Fibroblast of skin of right biceps (primary cell): Measurements from ENCODE around the gene PALLD.

Source experiments
- DNase-seq: peaks from one replicate; pipeline ENCODE4 v3.0.0-alpha.2; 2013

Gene PALLD

DNA sequence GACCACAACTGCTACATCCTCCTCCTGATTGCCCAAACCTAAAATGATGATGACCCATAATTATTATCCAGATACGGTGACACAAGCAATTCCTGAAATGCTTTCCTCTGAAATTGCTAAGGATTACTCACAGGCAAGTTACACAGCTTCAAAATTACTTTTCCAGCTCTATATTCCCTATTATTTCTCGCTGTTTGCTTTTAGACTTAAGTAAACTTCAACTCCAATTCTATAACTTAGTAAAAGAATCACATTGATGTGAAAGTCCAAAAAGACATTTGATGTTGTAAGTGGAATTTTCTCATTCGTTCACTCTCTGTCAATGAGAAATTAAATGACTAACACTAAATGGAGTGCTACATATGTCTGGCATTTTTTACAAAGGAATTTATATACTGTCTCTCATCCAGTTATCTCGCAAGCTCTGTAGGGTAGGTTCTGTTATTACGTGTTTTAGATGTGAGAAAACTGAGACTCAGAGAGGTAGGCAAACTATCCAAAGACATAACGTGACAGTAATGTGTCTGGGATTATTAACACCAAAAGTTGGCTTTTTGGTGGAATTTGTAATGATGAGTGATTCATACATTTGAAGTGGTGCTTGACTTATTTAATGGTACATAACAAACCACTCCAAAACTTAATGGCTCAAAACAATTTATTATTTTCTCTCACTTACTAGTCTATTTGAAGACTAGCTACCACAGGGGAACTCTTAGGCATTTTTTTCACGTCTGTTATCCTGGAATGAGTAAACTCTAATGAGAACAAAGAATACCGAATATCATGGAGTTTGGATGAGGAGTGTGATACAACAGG lies 31.5 kb downstream of the PALLD start:
- peak; percentile 93 for DNase-seq

DNA sequence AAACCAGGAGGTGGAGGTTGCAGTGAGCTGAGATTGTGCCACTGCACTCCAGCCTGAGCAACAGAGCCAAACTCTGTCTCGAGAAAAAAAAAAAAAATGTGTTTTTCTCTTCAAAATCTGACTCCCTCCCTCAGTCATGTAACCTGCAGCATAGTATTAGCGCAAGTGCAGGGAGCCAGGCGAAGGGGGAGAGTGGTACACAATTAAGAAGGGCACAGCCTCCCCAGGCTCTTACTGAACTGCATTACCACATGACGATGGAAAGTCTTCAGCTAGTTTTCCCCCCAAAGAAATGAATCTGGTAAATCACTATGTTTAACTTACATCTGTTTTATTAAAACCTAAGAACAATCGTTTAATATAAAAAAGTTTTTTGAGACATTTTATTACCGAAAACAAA lies 32.4 kb downstream of the PALLD start:
- no peak for DNase-seq

DNA sequence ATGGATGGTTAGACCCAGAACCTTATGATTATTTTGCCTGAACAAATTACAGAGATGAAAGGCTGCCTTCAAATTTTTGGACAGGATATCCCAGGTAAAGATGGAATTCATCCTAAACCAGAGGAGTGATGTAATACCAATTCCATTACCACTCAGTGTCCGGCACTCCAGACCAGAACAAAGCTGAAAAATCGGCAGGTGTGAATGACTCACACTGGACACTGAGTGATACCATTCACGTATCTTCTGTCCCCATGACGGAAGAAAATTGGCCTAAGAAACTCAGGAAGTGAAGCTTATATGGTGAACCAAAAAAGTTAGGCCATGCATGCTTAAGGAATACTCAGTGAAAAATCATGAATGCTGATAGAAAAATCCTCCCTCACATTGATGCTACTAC lies 34.5 kb downstream of the PALLD start:
- no peak for DNase-seq

DNA sequence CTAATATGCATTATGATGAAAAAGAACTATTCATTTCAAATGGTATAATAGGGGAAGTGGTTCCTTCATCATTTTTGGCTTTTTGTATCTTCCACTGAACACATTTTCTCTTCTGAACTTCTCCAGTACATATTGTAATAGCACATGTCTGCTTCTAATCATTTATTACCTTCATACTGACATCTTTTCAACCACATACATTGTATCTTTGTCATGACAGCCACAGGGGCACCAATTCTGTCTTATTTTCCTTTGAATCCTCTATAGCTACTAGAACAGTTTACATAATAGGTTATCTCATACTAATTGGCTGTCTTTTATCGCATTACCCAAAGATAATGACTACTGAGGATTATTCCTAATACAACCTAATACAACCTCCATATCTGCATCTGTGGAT lies 37.7 kb downstream of the PALLD start:
- DNase-seq, result no peak

DNA sequence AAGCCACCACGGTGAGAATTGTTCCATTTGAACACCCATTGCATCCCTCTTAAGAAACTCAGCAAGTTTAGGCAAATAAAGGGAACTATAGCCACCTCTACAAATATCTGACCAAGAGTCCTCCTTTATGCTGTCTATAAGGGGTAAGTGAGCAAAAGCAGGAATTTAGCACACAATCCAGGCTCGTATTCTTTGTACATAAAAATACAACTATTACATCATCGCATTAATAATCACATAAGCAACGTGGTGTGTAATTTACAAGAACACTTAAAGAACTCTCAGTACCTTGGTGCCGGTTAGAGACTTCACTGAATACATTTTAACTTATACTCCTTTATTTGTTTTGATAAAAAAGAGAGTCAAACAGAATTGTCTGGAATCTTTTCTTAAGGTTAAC lies 38.8 kb downstream of the PALLD start:
- DNase-seq, result no peak

DNA sequence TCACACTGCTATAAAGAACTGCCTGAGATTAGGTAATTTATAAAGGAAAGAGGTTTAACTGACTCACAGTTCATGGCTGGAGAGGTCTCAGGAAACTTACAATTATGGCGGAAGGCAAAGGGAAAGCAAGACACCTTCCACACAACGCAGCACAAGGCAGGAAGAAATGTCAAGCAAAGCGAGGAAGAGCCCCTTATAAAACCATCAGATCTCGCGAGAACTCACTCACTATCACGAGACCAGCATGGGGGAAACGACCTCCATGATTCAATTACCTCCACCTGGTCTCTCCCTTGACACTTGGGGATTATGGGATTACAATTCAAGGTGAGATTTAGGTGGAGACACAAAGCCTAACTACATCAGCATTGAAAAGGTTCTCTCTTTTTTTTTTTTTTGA lies 39.6 kb downstream of the PALLD start:
- no peak for DNase-seq

DNA sequence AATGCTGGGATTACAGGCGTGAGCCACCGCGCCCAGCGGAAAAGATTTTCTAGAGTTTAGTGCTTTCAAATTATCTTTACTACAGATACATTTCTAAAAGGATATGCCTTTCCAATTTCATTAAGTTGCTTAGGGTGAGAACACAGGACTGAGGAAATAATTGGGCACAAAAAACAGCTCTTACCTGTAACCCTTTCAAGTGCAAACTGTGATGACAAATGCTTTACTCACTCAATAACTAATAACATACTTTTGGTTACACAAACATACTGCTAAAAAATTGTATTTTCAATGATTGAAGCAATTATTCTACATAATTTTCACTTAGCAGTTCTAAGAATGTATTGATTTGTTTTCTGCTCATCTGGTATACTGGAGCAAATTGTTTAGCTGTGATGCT lies 40.2 kb downstream of the PALLD start:
- no peak for DNase-seq

DNA sequence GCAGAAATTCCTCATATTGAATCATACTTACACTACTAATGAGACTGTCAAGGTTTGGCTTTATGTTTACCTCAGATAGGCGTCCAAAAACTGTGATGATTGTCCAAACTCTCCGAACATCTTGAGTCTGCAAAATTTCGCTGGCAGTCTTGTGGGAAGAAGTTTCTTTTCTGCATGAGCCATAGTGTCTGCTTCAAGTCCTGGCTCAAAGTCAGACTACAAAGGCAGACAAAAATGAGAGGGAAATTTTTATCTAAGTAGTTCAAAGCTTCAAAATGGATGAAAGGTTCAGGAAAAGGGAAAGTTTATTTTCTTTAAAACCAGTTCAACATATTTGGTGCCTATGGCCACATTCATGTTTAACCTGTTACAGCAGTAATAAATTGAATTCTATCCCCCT lies 40.7 kb downstream of the PALLD start:
- no peak for DNase-seq

DNA sequence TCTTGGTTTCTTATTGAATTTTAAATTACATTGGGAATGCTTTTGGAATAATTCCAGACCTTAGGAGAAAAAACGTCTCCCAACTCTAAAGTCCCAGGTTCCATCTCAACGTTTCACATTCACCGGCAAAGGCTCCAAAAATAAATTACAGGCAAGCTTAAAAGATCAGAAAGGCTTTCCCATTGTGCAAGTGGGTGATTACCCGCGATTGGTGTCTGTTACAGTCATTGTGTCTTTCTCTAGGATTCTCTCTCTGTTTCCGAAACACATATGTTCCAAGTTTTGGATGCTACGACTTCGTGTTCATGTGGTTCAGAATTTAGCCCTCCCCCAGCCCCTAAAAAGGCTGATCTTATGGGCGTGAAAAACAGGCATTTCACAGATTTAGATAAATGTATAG lies 41.8 kb downstream of the PALLD start:
- DNase-seq, result no peak

DNA sequence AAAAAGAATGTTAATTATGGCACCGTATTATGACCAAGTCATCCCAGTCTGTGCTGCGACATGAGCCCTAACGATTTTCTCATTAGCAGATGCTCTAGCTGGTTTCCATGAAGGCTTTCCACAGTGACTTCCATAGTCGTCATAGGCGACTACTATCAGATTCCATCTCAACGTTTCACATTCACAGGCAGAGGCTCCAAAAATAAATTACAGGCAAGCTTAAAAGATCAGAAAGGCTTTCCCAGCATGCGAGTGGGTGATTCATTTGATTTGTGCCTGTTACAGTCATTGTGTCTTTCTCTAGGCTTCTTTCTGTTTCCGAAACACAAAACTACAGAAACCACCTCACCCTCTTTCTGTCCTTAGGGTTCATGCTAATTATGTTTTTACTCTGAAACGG lies 43.2 kb downstream of the PALLD start:
- DNase-seq, result peak; percentile 89

DNA sequence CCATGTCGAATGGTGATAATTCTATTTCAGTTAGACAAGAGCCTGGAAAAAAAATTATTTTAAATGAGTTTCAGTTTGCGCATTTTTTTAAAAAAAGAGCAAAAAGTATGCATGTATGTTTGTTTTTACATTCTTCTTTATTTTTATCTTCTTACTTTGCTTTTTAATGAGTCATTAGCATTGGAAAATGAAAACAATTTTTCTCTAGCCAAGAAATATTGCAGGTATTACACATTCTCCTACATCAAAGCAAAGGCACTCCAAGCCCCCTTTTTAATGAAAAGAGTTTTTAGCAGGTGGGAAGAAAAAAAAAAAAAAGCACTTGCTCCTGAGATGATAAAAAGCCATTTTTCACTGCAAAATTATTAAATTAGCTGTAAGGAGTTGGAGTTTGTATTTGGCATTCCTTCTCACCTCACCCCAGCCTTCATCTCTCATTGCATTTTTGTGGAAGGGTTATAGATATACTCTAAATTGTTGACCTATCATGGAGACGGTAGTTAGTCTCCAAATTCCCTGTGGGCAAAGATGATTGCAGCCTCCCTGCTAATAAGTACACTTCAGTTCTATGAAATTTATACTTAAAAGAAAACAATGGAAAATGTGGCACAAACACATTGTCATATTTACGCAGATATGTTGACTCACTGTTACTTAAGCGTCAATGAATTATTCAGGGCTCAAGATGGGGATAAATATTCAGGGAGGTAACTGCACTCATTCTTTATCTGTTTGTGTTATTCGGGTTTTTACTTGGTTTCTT lies 43.8 kb downstream of the PALLD start:
- no peak for DNase-seq

DNA sequence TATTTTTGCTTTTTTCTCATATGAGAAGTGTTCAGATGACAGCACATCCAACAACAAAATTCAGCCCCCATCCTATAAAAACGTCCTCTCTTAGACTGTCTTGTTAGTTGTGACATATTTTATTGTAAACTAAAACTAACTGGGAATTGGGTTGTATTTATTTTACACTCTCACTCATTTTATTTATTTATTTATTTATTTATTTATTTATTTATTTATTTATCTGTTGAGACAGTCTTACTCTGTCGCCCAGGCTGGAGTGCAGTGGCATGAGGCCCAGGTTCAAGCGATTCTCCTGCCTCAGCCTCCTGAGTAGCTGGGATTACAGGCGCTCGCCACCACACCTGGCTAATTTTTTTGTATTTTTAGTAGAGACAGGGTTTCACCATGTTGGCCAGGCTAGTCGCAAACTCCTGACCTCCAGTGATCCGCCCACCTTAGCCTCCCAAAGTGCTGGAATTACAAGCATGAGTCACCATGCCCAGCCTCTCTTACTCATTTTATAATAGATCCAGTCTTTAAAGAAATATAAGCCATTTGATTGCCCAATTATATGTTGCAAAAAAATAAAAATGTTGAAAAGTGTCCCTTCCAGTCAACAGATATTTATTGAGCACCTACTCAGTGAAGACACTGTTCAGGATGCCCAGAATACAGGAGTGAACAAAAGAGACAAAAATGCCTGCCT lies 44.6 kb downstream of the PALLD start:
- DNase-seq, result peak; percentile 76

DNA sequence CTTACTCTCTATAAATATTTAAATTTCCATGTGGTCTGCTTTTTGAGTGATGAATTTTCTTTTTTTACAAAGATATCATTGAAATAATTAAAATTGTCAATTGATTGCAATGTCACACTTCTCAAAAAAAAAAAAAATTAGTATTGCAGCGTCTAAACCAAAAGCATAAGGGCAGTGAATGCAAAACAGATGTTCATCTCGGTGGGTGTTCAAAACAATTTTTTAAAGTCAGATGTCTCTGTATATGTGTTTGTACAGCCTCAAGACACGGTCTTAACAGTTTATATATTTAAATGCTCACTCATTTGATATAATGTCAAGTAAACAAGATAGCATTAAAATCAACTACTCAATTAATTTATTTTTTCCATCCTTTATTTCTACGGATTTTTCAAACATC lies 52.3 kb downstream of the PALLD start:
- peak; percentile 45 for DNase-seq

DNA sequence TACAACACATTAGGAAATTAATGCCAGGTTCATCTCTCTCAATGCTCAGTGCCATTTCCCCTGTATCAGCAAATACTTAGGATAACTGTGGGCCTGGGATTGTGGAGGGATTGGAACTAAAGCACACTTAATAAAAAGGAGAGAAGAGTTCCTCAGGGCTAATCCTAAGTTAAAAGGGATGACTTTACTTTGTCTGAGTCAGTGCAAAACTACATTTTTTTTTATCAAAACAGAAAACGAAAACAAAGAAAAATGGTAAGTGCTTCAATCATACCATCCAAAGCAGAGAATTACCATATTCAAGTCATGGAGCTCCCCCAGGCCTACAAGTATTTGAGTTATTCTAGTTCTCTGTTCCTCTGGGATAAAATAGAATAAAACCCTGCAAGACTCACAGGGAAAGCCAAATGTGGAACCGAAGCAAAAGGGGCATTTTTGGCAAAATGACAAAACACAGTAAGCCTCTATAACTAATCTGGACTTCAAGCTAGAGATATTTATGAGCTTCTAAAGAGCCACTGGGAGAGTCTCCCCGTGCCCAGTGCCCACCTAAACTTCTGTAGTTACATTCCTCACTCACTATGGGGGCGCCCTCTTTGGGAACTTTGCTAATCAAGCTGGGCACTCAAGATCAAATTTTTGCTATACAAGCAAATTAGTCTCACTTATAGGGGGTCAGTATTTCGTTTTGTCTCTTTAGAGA lies 53.4 kb downstream of the PALLD start:
- peak; percentile 72 for DNase-seq

DNA sequence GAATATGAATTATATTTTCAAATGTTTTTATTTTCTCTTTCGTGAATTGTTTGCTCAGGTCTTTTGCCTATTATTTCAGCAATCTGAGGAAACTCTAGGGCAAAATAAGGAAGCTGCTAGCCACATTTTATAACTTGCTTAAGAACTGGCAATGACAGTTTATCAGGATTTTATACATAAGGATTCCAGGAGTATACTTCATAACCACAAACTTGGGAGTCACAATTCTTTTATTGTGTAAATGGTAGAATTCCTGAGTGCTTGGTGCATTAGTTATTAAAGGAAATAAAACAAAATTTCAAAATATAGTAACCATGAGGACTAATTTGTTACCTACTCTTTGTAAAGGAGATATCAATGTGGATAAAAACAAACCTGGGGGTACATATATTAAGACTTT lies 54.4 kb downstream of the PALLD start:
- peak; percentile 90 for DNase-seq

DNA sequence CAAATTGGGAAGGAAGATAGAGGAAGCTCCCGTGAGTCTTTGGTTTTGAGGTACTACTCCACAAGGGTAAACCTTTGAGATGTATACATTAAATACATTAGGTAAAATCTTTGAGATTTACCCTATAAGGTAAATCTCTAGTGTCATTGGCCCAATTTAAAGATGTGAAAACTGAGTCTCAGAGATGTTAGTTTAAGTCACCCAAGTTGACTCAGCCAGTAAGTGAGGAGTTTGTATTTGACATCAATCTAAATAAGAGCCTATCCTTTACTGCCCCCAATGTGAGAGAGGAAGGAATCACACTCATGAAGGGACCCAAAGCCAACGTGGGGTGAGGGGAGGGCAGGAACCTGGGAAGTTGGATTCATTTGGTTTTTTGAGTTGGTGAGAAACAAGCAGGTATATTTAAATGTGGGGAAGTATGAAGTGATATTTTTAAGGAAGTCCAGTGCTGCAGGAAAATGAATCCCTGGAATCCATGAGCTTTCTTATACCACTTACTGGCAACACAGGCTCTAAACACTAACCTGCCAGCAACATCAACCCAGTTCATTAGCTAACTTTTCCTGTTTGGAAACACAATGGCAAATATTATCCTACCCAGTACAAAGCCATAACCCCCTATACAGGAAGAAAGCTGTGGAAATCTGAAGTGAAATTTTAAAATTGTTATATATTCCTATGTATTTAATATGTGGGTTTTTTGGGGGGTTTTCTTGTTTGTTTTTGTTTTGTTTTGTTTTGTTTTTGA lies 55.3 kb downstream of the PALLD start:
- peak; percentile 42 for DNase-seq

DNA sequence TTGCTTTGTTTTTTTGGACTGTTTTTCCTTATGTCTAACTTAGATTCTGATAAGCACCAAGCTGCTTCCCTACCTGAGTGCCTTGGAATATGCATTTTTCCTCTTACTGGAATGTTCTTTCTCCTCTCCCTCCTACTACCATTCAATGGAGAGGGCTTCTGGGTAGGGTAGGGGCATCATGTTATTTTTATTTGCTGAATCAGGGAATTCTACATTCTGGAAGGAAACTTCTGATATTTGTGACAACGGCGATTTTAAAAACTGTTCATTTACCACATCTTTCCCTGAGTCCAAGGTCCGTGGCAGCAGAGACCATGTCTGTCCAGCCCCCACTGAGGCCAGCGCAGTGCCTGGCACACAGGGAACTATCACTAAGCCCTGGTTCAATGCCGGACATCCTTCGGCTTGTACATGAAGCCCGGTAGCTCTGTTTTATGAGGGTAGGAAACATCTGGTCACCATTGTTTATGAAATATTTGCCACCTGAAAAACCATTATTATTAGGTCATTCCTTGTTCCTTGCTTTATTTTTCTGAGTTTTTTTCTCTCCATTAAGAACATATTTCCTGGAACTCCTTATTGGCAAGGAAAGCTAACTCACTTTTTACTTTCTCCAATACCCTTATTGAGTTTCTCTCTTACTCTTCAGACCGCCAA lies 57.0 kb downstream of the PALLD start:
- no peak for DNase-seq

DNA sequence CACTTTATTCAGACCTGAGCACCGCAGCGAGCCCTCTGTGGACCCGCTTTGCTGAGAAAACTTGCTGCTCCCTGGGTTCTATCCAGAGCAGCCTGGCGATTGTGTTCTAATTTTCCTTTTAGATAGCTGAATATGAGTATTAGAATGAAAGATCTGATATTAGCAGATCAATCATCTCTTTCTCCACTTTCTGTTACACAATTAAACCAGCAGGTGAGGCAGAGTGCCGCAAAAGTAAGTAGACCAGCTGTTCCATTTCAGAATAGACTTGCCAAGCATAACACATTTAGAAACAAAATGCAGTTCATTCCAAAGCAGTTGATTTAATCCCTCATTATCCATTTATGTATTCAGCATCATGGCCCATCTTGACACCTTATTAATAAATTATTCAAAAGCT lies 58.6 kb downstream of the PALLD start:
- DNase-seq, result no peak

DNA sequence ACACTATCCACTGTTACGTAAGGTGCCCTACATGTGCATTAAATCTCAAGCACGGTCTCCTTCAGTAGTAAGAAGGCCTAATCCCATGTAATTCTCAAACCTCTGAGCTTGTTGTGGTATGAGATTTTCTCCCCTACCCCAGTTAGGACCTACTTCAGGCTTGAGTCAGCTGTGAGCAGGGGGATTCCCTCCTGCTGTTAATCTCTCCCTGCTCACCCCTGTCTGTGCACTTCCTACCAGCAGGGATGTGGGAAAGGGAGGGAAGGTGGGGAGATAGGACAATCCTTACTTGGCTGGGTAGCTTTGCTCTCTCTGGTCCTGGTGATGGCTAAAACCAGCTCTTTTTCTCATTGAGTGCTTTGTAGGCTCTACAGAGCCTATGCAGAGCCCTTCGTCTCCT lies 60.8 kb downstream of the PALLD start:
- no peak for DNase-seq

DNA sequence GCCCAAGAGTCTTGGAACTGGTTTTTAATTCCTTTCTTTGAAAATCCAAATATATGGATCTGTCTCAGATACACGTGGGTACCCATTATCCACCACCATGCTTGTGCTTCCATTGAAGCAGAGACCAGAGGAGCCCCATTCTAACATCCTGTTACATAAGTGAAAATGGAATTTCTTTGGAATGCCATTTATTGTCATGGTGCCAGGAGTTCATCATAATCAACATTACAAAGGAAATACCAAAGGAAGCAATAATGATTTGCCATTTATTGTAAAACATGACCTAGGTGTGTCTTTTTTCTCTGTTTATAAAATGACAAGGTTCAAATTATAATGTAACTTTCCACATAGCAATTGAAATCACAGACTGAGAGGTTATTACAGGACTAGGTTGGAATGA lies 61.7 kb downstream of the PALLD start:
- DNase-seq, result peak; percentile 90

DNA sequence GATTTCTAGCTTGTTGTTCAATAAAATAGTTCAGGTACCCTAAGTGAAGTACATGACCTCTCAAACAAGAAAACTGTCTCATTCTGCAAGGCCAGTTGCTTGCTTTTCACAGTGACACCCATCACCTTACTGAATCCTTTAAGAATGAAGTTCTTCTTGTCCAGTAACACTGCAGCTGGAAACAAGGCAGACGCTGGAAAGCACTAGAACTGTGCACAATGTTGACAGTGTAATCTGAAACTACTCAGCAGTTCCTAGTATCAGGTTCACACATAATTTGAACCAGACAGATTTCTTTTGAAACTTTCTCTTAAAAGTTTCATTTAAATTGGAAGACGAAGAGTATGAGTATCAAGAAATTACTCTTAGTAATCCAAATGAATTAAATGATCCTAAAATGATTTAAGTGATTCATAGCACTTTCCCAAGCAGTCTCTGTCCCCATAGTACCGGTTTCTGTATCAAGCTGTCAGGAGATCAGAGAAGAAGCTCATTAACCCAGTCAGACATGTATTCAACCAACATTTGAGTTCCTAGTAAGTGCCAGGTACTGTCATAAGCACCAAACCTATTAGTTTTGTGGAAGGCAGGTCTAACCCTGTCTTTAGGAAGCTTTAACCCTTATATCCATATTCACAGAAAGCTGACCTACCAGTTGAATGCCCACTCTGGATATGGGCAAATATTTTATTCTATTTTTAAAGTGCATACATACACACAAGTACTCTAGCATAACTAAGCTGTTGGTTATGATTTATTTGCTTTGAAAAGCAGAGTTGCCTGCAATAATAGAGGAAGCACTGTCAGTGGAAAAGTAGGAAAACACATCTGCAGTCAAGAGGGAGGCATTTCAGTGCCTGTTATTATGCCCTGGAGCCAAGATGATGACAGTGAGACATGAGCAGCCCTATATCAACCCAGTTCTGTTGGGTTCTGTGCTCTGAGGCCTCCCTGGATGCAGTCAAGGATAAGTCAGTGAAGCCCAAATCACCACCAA lies 63.6 kb downstream of the PALLD start:
- DNase-seq, result peak; percentile 57
